Keratinocyte (primary cell): ENCODE measurements around the gene FOXJ2. TPM values are rescaled to one million over a fixed set of nuclear protein-coding genes. Genes with fewer than 3 reads are reported as not detected.

ENCODE experiments used
- DNase-seq: peaks from one replicate; pipeline ENCODE4 v3.0.0-alpha.2; 2011; ENCODE audit warnings: low read depth, missing footprints, low spot score
- FAIRE-seq: peaks from 2 replicates; lab custom pipeline; 2011; peaks lifted over from hg19 to GRCh38; lab: Jason Lieb, UNC
- H2AFZ ChIP-seq: 2 replicates; pipeline ENCODE4 v1.6.0; 2012; ENCODE audit warnings: low read length, control low read depth, inconsistent platforms; ENCODE audit not compliant: control insufficient read depth
- H3K27ac ChIP-seq: 2 replicates; pipeline ENCODE4 v1.5.1; 2011; ENCODE audit warnings: low read length; ENCODE audit not compliant: control insufficient read depth, insufficient read depth
- H3K27me3 ChIP-seq: 3 replicates; pipeline ENCODE4 v1.6.0; 2011; ENCODE audit warnings: low read length; ENCODE audit not compliant: control insufficient read depth, insufficient read depth; ENCODE audit errors: extremely low read depth
- H3K36me3 ChIP-seq, 2 experiments: 2 replicates in 1 of 2; 3 replicates in 1 of 2; pipeline ENCODE4 v1.5.1; 2011; ENCODE audit warnings: low read length in 2 of 2, mild to moderate bottlenecking in 1 of 2; ENCODE audit not compliant: control insufficient read depth in 2 of 2, insufficient read depth in 2 of 2; ENCODE audit errors: extremely low read depth in 1 of 2
- H3K4me1 ChIP-seq: 3 replicates; pipeline ENCODE4 v1.5.1; 2011; ENCODE audit warnings: low read length; ENCODE audit not compliant: control insufficient read depth, insufficient read depth; ENCODE audit errors: extremely low read depth
- H3K4me2 ChIP-seq: 3 replicates; pipeline ENCODE4 v1.6.0; 2011; ENCODE audit warnings: low read depth, low read length; ENCODE audit not compliant: control insufficient read depth, insufficient read depth; ENCODE audit errors: extremely low read depth
- H3K4me3 ChIP-seq, 3 experiments: fragments of 200-600 bp in 1 of 3; sonication (generic) in 1 of 3; 2 replicates in 2 of 3; 3 replicates in 1 of 3; pipeline ENCODE4 v1.5.1; 2011 to 2016; ENCODE audit warnings: low read length in 3 of 3, mild to moderate bottlenecking in 3 of 3, control low read depth in 2 of 3, inconsistent platforms in 1 of 3, low read depth in 1 of 3, mixed read lengths in 1 of 3, mixed run types in 1 of 3, moderate library complexity in 1 of 3; ENCODE audit not compliant: control insufficient read depth in 2 of 3, insufficient read depth in 2 of 3; ENCODE audit errors: extremely low read depth in 1 of 3
- H3K79me2 ChIP-seq: 2 replicates; pipeline ENCODE4 v1.6.0; 2012; ENCODE audit warnings: low read length; ENCODE audit not compliant: control insufficient read depth, insufficient read depth
- H3K9ac ChIP-seq: 3 replicates; pipeline ENCODE4 v1.6.0; 2011; ENCODE audit warnings: low read length; ENCODE audit not compliant: control insufficient read depth, insufficient read depth; ENCODE audit errors: extremely low read depth
- H3K9me1 ChIP-seq: 3 replicates; pipeline ENCODE4 v1.6.0; 2011; ENCODE audit warnings: low read length; ENCODE audit not compliant: control insufficient read depth, insufficient read depth; ENCODE audit errors: extremely low read depth
- H3K9me3 ChIP-seq: 2 replicates; pipeline ENCODE4 v1.5.1; 2012; ENCODE audit warnings: low read depth, low read length; ENCODE audit not compliant: control insufficient read depth
- H4K20me1 ChIP-seq: 3 replicates; pipeline ENCODE4 v1.6.0; 2011; ENCODE audit warnings: low read length; ENCODE audit not compliant: control insufficient read depth, insufficient read depth; ENCODE audit errors: extremely low read depth
- CTCF ChIP-seq, 3 experiments: IDR thresholded peaks in 1 of 3; conservative IDR thresholded peaks in 1 of 3; optimal IDR thresholded peaks in 1 of 3; 2 replicates in 2 of 3; 3 replicates in 1 of 3; pipeline versions ENCODE3 to v1.5.1; 2011; ENCODE audit warnings: low read length in 3 of 3, mild to moderate bottlenecking in 3 of 3, moderate library complexity in 2 of 3, control low read depth in 1 of 3, inconsistent platforms in 1 of 3; ENCODE audit not compliant: insufficient read depth in 2 of 3; ENCODE audit errors: extremely low read depth in 1 of 3
- EZH2 ChIP-seq: IDR thresholded peaks from one replicate; pipeline ENCODE4 v1.6.1; 2012; ENCODE audit warnings: inconsistent platforms, mild to moderate bottlenecking, low read length, moderate library complexity
- dilution Hi-C: fragments of 300-500 bp; cut with MboI; formaldehyde crosslinking; loops from one replicate; pipeline ENCODE4 v1.7.0; 2020; ENCODE audit warnings: low sequenced_read_pairs; ENCODE audit not compliant: extremely low pct_ligation_motif_present
- polyA plus RNA-seq, 5 experiments: library from polyadenylated mRNA; depleted of rRNA in 3 of 5; stranded (reverse) in 3 of 5; stranded (forward) in 1 of 5; unstranded in 1 of 5; fragments of >200 nt; gene quantifications; 1 replicate in 1 of 5; 2 replicates in 3 of 5; 3 replicates in 1 of 5; pipeline versions ENCODE4 v1.2.1 to v1.2.3, GENCODE V29; 2011 to 2012; ENCODE audit warnings: missing spikeins in 2 of 5, low read depth in 1 of 5, low replicate concordance in 1 of 5

Gene FOXJ2
- polyA plus RNA-seq, 1 donor (not counting 4 experiments of a cell fraction or from before 2014, with no cell fraction given) = 4.2 TPM

DNA sequence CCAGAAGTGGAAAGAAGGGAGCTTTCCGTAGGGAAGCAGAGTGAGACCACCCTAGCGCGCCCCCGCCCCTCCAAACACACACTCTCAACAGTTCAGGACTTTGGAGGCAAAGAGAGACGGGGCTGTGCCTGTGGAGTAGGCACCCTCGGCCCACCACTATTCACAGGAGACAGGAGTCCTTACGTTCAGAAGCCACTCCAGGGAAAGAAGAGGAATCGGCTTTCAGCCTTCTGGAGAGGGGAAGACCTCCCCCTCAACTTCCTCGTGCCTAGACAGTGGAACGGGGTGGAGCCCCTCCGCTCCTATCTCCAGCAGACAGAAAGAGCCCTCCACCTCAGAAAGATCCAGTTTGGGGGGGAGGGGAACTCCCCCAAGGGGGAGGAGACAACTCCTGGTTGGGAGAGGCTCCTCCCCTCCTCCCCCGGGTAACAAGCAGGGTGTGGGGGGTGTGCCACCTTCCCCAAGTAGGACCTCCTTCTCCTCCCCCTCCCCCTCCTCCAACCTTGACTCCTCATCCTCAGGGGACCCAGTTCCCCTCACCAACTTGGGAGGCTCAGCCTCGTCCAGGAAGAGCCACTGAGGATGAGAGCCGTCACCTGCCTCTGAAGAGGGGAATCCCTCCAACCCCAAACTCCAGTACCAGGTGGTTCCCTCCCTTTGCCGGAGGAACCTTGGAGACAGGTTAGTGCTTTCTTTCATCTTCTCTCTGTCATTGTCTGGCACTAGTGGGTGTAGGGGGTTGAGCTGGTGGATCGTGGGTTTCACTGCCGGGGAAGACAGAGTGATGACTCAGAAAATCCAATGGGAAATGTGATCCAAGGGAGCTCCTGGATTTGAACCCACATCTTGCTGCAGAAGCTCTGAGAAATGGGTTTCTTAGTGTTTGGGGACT is 883 bp downstream of the FOXJ2 start:
- Histone ChIP-seq H4K20me1 (peaks cover 2% of the 10 kb centered on the region), H3K9ac (peak overlapping the region; percentile 97), H3K4me3 (peak overlapping the region; percentile 90 to 92 (median 91)), H3K27me3 (no peaks in the 10 kb centered on the region), H3K9me3 (no peaks in the 10 kb centered on the region), H3K27ac (peak overlapping the region; percentile 87), H3K9me1 (peaks cover 10% of the 10 kb centered on the region), H3K4me2 (peak overlapping the region; percentile 97), H3K36me3 (peaks cover 2 to 3% of the 10 kb centered on the region in 2 experiments), H3K79me2 (peaks cover 37% of the 10 kb centered on the region), H3K4me1 (peaks cover 46% of the 10 kb centered on the region), H2AFZ (peak overlapping the region; percentile 86)
- TF ChIP-seq CTCF (optimal IDR thresholded peaks at IDR 0.05 in 1 of 3, IDR thresholded peaks at IDR 0.05 in 1 of 3, conservative IDR thresholded peaks at IDR 0.05 in 1 of 3; ENCODE audit: extremely low read depth in 1 of 3, insufficient read depth in 2 of 3, low read length in 3 of 3) (no peak), EZH2 (no peak)
- DNase-seq = no peak
- dilution Hi-C loops = no loop called here
- no peak for FAIRE-seq

GRCh38 chr12:8034802-8035201 is 2.3 kb downstream of the FOXJ2 start:
- Histone ChIP-seq H3K4me3 (peak overlapping the region in 2 of 3 experiments; percentile 90 to 92), H3K27me3 (no peaks in the 10 kb centered on the region), H3K4me2 (peak overlapping the region; percentile 97), H3K9ac (no peak overlapping the region), H4K20me1 (peaks cover 2% of the 10 kb centered on the region), H3K27ac (no peak overlapping the region), H3K79me2 (peaks cover 40% of the 10 kb centered on the region), H3K9me1 (peaks cover 10% of the 10 kb centered on the region), H3K36me3 (peaks cover 3% of the 10 kb centered on the region in 2 experiments), H3K9me3 (no peaks in the 10 kb centered on the region), H3K4me1 (peaks cover 54% of the 10 kb centered on the region), H2AFZ (no peak overlapping the region)
- FAIRE-seq (peak; percentile 41), DNase-seq (no peak)
- TF ChIP-seq EZH2 = no peak
- TF ChIP-seq CTCF (optimal IDR thresholded peaks at IDR 0.05 in 1 of 3, IDR thresholded peaks at IDR 0.05 in 1 of 3, conservative IDR thresholded peaks at IDR 0.05 in 1 of 3; ENCODE audit: extremely low read depth in 1 of 3, insufficient read depth in 2 of 3, low read length in 3 of 3) = no peak
- dilution Hi-C loops = no loop called here
